GM12801 (cell line): ENCODE results near the gene CD5L.

Experiments
- TF ChIP-seq, protein P1 (sequence below): IDR thresholded peaks from one replicate; pipeline ENCODE4 v1.5.1; 2011; ENCODE audit warnings: control low read depth; ENCODE audit not compliant: insufficient read length; ENCODE audit errors: extremely low read depth

CD5L gene

DNA sequence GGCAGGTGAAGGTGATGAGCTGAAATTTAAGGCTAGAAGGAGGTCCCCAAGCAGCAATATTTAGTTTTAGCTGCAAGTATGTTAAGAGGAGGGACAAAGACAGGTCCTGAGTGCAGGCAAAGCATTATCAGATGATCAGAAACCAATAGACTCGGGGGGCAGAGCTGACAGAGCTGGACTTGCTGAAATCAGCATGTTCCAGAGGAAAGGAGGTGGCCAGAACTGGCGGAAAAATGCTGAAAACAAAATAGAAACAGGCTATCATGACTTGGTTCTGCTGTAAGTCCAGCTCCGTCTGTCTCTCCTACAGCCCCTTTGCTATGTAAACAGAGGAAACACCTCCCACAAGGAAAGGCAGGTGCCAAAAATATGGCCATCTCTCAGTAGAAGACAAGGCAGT lies at the start of gene CD5L:
Gene CD5L (minus strand): TSS at position 101 of the 400 bp plus-strand sequence. CDS start 107 bp downstream, outside the sequence.
- TF ChIP-seq, protein P1, sequence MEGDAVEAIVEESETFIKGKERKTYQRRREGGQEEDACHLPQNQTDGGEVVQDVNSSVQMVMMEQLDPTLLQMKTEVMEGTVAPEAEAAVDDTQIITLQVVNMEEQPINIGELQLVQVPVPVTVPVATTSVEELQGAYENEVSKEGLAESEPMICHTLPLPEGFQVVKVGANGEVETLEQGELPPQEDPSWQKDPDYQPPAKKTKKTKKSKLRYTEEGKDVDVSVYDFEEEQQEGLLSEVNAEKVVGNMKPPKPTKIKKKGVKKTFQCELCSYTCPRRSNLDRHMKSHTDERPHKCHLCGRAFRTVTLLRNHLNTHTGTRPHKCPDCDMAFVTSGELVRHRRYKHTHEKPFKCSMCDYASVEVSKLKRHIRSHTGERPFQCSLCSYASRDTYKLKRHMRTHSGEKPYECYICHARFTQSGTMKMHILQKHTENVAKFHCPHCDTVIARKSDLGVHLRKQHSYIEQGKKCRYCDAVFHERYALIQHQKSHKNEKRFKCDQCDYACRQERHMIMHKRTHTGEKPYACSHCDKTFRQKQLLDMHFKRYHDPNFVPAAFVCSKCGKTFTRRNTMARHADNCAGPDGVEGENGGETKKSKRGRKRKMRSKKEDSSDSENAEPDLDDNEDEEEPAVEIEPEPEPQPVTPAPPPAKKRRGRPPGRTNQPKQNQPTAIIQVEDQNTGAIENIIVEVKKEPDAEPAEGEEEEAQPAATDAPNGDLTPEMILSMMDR = no peak

DNA sequence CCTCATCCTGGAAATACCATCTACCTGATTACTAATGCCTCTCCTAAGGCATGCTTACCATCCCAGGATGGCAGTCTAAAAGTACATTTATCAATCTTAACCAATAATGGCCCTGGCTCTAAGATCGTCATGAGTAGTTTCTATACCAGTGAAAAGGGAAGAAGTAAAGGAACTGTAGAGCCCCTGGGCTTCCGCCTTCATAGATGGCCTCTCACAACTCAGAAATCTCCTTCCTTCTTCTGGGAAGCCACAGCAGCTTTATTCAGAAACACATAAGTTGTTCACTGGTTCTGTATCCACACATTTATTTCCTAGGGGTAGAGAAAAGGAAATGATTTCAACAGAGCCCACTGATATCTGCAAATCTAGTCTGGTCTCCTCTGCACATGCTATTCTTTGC lies 41.0 kb upstream of the CD5L start:
- TF ChIP-seq, protein P1 = no peak

DNA sequence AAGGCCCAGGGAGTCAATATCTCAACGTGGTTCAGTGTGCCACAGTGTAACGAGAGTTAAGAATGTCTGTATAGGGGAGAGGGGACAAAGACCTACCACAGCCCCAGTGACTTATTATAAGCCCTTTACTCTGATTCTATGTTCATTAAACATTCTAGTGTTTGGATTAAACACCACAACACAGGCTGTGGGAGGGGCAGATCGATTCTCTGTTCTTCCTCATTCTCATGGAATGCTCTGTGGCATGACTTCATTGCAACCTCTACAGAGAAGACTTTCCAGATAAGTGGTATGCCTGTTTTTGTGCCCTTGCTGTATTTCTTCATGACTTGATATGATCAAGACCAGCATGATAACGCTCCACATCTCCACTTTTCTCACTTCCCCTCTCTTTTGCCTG lies 39.0 kb upstream of the CD5L start:
- TF ChIP-seq, protein P1 = no peak

DNA sequence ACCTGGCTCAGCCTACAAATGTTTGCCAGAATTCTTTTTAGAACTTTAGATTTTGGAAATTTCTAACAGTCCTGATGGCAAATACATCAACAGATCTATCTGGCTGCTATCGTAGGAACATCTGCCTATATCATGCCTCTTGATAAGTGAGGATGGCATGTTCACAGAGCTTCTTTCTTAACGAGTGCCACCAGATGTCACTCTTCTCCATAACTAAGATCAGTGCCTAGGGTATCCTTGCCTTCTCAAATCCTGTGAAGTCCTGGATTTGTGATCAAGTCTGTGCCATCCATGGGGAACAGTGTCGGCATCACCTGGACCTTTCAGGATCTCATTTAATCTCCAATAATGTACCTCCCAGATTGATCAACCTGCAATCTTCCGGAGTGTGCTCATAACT lies 36.5 kb upstream of the CD5L start:
- TF ChIP-seq, protein P1 = no peak

DNA sequence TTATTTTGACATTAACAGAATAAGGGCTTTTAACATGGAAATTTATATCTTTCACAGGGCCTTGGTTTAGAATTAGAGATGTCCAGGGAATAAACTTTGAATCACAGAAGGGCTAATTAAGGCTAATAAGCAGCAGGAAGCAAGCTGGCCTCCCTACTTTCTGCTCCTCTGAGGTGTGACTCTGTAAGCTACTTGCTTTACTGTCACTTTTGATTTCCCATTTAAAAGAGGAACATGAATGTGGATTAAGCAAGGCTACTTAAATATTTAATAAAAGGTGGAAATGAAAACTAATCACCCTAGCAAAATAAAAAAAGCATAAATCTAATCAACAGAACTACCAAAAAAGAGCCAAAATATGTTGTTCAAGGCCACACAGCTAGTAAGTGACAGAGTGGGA lies 28.9 kb upstream of the CD5L start:
- TF ChIP-seq, protein P1 = no peak

DNA sequence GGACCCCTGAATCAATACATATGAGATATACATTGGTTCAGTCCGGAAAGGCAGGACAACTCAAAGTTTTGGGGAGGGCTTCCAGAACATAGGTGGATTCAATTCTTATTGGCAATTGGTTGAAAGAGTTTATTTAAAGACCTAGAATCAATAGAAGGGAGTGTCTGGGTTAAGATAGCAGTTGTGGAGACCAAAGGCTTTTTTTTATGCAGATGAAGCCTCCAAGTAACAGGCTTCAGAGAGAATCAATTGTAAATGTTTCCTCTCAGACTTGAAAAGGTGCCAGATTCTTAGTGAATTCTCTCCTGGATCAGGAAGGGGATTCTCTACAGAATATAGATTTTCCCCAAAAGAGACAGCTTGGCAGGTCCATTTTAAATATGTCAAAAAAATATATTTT lies 27.0 kb upstream of the CD5L start:
- TF ChIP-seq, protein P1 = no peak

DNA sequence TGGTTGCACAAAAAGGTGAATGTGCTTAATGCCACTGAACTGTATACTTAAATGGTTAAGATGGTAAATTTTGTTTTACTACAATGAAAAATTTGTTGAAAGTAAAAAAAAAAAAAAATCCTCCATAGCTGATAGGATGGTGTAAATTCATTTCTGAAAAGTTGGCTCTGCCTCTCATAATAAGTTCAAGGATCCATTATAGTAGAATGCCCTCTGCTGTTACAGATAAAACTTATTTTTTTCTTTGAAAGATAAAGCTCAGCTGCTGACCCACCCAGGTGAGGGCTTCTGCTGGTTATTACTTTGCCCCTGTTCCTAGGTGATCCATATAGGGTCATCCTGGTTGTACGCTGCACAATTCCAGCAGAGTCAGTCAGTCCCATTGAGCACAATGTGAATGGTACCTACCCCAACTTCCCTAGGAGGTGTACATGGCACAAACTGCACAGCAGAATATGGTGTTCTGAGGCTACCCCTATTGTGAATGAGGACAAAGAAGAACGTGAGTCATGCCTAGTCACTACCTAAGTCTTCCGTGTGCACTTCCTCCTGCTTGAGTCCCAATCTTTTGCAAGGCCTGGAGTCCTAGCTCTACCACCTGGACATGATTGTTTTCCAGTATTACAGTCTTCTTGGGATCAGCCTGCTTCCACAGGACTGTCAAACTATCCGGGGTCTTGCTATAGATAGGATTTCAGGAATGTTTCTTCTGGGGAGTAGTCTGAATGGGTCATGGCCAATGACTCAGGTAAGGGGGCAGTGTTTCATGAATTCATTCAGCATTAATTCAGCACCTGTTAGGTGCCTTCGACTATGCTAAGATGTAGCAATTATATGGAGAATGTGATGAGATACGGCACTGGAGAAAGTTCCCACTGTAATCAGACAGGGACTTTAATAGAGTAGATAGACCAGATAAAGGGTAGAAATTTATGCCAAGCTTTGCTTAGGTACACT lies 20.8 kb upstream of the CD5L start:
- TF ChIP-seq, protein P1 = no peak
